IMR-90 (cell line): Measurements from ENCODE around the gene ARL5C. TPM values are rescaled to one million over a fixed set of nuclear protein-coding genes. Genes with fewer than 3 reads are reported as not detected.

Experiments used
- ATAC-seq: fragments of 200-7000 bp; cut with Tn5 transposase; 2 replicates; pipeline ENCODE4 v1.9.1; 2020; ENCODE audit warnings: low read depth, mild to moderate bottlenecking, moderate library complexity
- BruUV-seq: library from RNA; stranded (reverse); fragments of 400-500 nt; replicated peaks from 2 replicates; lab custom pipeline; 2021; lab: Mats Ljungman, UMichigan
- CTCF ChIA-PET: fragments of 300-600 bp; formaldehyde crosslinking; extraction: SDS; loops from one replicate; lab custom pipeline; 2021; ENCODE audit warnings: antibody characterized with exemption; lab: Yijun Ruan, JAX
- POLR2A ChIA-PET: fragments of 300-600 bp; sonication (Branson Sonifier 250); formaldehyde crosslinking; loops from one replicate; lab custom pipeline; 2022; ENCODE audit warnings: antibody characterized with exemption; ENCODE audit not compliant: unreplicated experiment; lab: Charles Lee
- DNase-seq: peaks from one replicate; pipeline ENCODE4 v3.0.0; 2013
- H2AFZ ChIP-seq: replicated peaks from 2 replicates; pipeline ENCODE3; 2013; ENCODE audit warnings: low read length, mild to moderate bottlenecking; ENCODE audit not compliant: poor library complexity
- H2AK5ac ChIP-seq: 2 replicates; pipeline ENCODE4 v1.6.1; 2013; ENCODE audit warnings: low read depth, low read length, inconsistent platforms
- H2AK9ac ChIP-seq: replicated peaks from 2 replicates; pipeline ENCODE3; 2013; ENCODE audit warnings: mild to moderate bottlenecking, low read depth, low read length, moderate library complexity; ENCODE audit not compliant: poor library complexity
- H2BK120ac ChIP-seq: 2 replicates; pipeline ENCODE4 v1.6.1; 2013; ENCODE audit warnings: low read depth, low read length, inconsistent platforms
- H2BK15ac ChIP-seq: 3 replicates; pipeline ENCODE4 v1.6.1; 2013; ENCODE audit warnings: low read depth, low read length, inconsistent platforms
- H2BK20ac ChIP-seq: 2 replicates; pipeline ENCODE4 v1.6.1; 2013; ENCODE audit warnings: low read depth, mild to moderate bottlenecking, inconsistent platforms, low read length, moderate library complexity
- H2BK5ac ChIP-seq: 2 replicates; pipeline ENCODE4 v1.6.1; 2013; ENCODE audit warnings: mild to moderate bottlenecking, low read depth, low read length, inconsistent platforms; ENCODE audit not compliant: poor library complexity, severe bottlenecking
- H3K14ac ChIP-seq: replicated peaks from 2 replicates; pipeline ENCODE4 v1.6.1; 2013; ENCODE audit warnings: low read depth, low read length, inconsistent platforms
- H3K18ac ChIP-seq: 2 replicates; pipeline ENCODE4 v1.6.1; 2013; ENCODE audit warnings: low read depth, low read length, control low read depth
- H3K23ac ChIP-seq: 2 replicates; pipeline ENCODE4 v1.6.1; 2013; ENCODE audit warnings: low read depth, low read length, inconsistent platforms
- H3K27ac ChIP-seq: 2 replicates; pipeline ENCODE4 v1.5.1; 2013; ENCODE audit warnings: mild to moderate bottlenecking, control low read depth, low read length; ENCODE audit not compliant: insufficient read depth
- H3K27me3 ChIP-seq: 2 replicates; pipeline ENCODE4 v1.6.1; 2013; ENCODE audit warnings: low read length; ENCODE audit not compliant: control insufficient read depth, insufficient read depth
- H3K36me3 ChIP-seq: 2 replicates; pipeline ENCODE4 v1.6.1; 2013; ENCODE audit warnings: low read length, mixed read lengths; ENCODE audit not compliant: control insufficient read depth, insufficient read depth
- H3K4ac ChIP-seq: 2 replicates; pipeline ENCODE4 v1.6.1; 2013; ENCODE audit warnings: low read depth, low read length, inconsistent platforms
- H3K4me1 ChIP-seq: 2 replicates; pipeline ENCODE4 v1.6.1; 2013; ENCODE audit warnings: low read length, mixed read lengths; ENCODE audit not compliant: control insufficient read depth, insufficient read depth
- H3K4me2 ChIP-seq: 2 replicates; pipeline ENCODE4 v1.6.1; 2013; ENCODE audit warnings: low read depth, mild to moderate bottlenecking, control low read depth, low read length, moderate library complexity
- H3K4me3 ChIP-seq: 2 replicates; pipeline ENCODE4 v1.5.1; 2013; ENCODE audit warnings: low read depth, mild to moderate bottlenecking, control low read depth, low read length, moderate library complexity; ENCODE audit not compliant: insufficient read depth
- H3K56ac ChIP-seq: 2 replicates; pipeline ENCODE4 v1.6.1; 2013; ENCODE audit warnings: low read length, inconsistent platforms; ENCODE audit not compliant: insufficient read depth; ENCODE audit errors: extremely low read depth
- H3K79me1 ChIP-seq, 2 experiments: 2 replicates each; pipeline ENCODE4 v1.6.1; 2013; ENCODE audit warnings: low read length in 2 of 2, inconsistent platforms in 1 of 2, low read depth in 1 of 2
- H3K9ac ChIP-seq: 2 replicates; pipeline ENCODE4 v1.6.1; 2013; ENCODE audit warnings: low read depth, low read length, control low read depth
- H3K9me1 ChIP-seq: 2 replicates; pipeline ENCODE4 v1.6.1; 2013; ENCODE audit warnings: low read length, inconsistent platforms; ENCODE audit not compliant: insufficient read depth
- H3K9me3 ChIP-seq: 2 replicates; pipeline ENCODE4 v1.6.1; 2013; ENCODE audit warnings: low read length; ENCODE audit not compliant: control insufficient read depth, insufficient read depth
- H4K20me1 ChIP-seq: 2 replicates; pipeline ENCODE4 v1.6.1; 2013; ENCODE audit warnings: low read length, inconsistent platforms; ENCODE audit not compliant: insufficient read depth
- H4K5ac ChIP-seq: 2 replicates; pipeline ENCODE4 v1.6.1; 2013; ENCODE audit warnings: mild to moderate bottlenecking, low read depth, low read length, control low read depth
- H4K8ac ChIP-seq, 2 experiments: 2 replicates each; pipeline ENCODE4 v1.6.1; 2013; ENCODE audit warnings: low read depth in 2 of 2, low read length in 2 of 2, control low read depth in 1 of 2, inconsistent platforms in 1 of 2
- H4K91ac ChIP-seq: 2 replicates; pipeline ENCODE4 v1.6.1; 2013; ENCODE audit warnings: low read depth, low read length, inconsistent platforms; ENCODE audit not compliant: insufficient read depth
- BHLHE40 ChIP-seq: fragments of 150-350 bp; IDR thresholded peaks from 2 replicates; pipeline ENCODE4 v1.6.1; 2016; ENCODE audit warnings: mild to moderate bottlenecking, low read depth, low read length
- CEBPB ChIP-seq: IDR thresholded peaks from 2 replicates; pipeline ENCODE4 v1.6.1; 2012; ENCODE audit warnings: low read depth, low read length, improper control_type of control experiment
- CHD1 ChIP-seq: IDR thresholded peaks from 2 replicates; pipeline ENCODE4 v1.6.1; 2012; ENCODE audit warnings: low read depth, low read length, improper control_type of control experiment
- FOS ChIP-seq: fragments of 150-350 bp; IDR thresholded peaks from 2 replicates; pipeline ENCODE4 v1.6.1; 2016; ENCODE audit warnings: low read depth, low read length
- MAFK ChIP-seq: IDR thresholded peaks from 2 replicates; pipeline ENCODE4 v1.6.1; 2012; ENCODE audit warnings: low read depth, low read length, improper control_type of control experiment
- MAZ ChIP-seq: IDR thresholded peaks from 2 replicates; pipeline ENCODE4 v1.6.1; 2012; ENCODE audit warnings: low read depth, mild to moderate bottlenecking, low read length, improper control_type of control experiment, moderate library complexity, borderline replicate concordance
- MXI1 ChIP-seq: IDR thresholded peaks from 2 replicates; pipeline ENCODE4 v1.6.1; 2012; ENCODE audit warnings: low read depth, mild to moderate bottlenecking, low read length, moderate library complexity, borderline replicate concordance
- NFE2L2 ChIP-seq: fragments of 150-350 bp; IDR thresholded peaks from 2 replicates; pipeline ENCODE4 v1.6.1; 2016; ENCODE audit warnings: low read depth, mild to moderate bottlenecking, low read length
- RAD21 ChIP-seq: IDR thresholded peaks from 2 replicates; pipeline ENCODE4 v1.6.1; 2012; ENCODE audit warnings: low read length, improper control_type of control experiment
- RCOR1 ChIP-seq: IDR thresholded peaks from 2 replicates; pipeline ENCODE4 v1.6.1; 2012; ENCODE audit warnings: mild to moderate bottlenecking, low read length, improper control_type of control experiment; ENCODE audit not compliant: insufficient replicate concordance
- RFX5 ChIP-seq: IDR thresholded peaks from 2 replicates; pipeline ENCODE4 v1.8.0; 2012; ENCODE audit warnings: low read depth, mild to moderate bottlenecking, low read length, moderate library complexity
- SMC3 ChIP-seq: fragments of 150-350 bp; IDR thresholded peaks from 2 replicates; pipeline ENCODE4 v1.6.1; 2016; ENCODE audit warnings: low read depth, mild to moderate bottlenecking, antibody characterized with exemption, low read length, moderate library complexity
- WGBS, 2 experiments: methylation state at CpG; one replicate each; pipeline versions ENCODE4 v1.1.5 to v1.1.7; 2013; ENCODE audit warnings: missing lambda C conversion rate in 2 of 2; ENCODE audit not compliant: insufficient read length in 1 of 2; ENCODE audit errors: extremely low coverage in 2 of 2; 5-methylcytosine and 5-hydroxymethylcytosine counted together
- dilution Hi-C: fragments of 300-500 bp; cut with HindIII; formaldehyde crosslinking; loops from one replicate; pipeline ENCODE4 v1.14.3; 2018; ENCODE audit warnings: low sequenced_read_pairs; ENCODE audit not compliant: unreplicated experiment
- in situ Hi-C: fragments of 300-500 bp; cut with MboI; formaldehyde crosslinking; loops from 3 replicates; pipeline ENCODE4 v1.14.3; 2019; ENCODE audit warnings: low sequenced_read_pairs, inconsistent platforms, mixed read lengths
- intact Hi-C: fragments of 100-400 bp; cut with micrococcal nuclease; formaldehyde crosslinking; loops from 2 replicates; pipeline ENCODE4 v1.10.0; 2022
- polyA plus RNA-seq, 3 experiments: library from polyadenylated mRNA; depleted of rRNA; stranded (reverse); fragments of >200 nt; gene quantifications; 2 replicates each; pipeline ENCODE4 v1.2.3, GENCODE V29; 2012; ENCODE audit warnings: low replicate concordance in 1 of 3
- total RNA-seq: library from RNA; depleted of rRNA; stranded (reverse); fragments of >200 nt; gene quantifications from 2 replicates; pipeline ENCODE4 v1.2.3, GENCODE V29; 2012
- TF ChIP-seq, protein P1 (sequence below): conservative IDR thresholded peaks from 2 replicates; pipeline ENCODE4 v1.5.1; 2012; ENCODE audit warnings: mild to moderate bottlenecking, low read depth, low read length, improper control_type of control experiment
- TF ChIP-seq, protein P2 (sequence below): fragments of 150-350 bp; IDR thresholded peaks from 2 replicates; pipeline ENCODE4 v1.6.1; 2016; ENCODE audit warnings: low read depth, mild to moderate bottlenecking, low read length, moderate library complexity, borderline replicate concordance
- TF ChIP-seq, protein P3 (sequence below): fragments of 150-350 bp; IDR thresholded peaks from 2 replicates; pipeline ENCODE4 v1.6.1; 2017; ENCODE audit warnings: mild to moderate bottlenecking, antibody characterized with exemption, low read length, low read depth

The ARL5C gene
- total and polyA plus RNA-seq, 2 of the 4 experiments (the other 2 are of a cell fraction) = not detected

DNA sequence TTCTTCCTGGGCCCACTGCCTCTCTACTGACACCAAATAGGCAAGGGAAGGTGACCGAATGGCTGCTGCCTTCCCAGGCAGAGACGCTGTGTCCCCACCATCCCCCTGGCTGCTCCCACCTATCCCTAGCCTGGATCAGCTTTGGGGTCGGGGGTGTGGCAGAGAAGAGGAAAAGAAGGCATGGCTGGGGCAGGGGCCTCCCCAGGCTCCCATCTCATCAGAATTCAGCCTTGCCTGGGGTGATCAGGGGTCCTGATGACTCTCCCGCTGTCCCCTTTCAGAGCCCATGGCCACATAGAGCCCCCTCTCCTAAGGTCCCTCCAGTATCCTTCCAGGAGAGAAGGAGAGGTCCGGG is 15.2 kb downstream of the ARL5C start:
- no peak overlapping the region for H2AK9ac ChIP-seq
- H2BK5ac ChIP-seq = no peak overlapping the region
- no peak overlapping the region for H2BK20ac ChIP-seq
- peaks cover 4% of the 10 kb centered on the region; the same call in 1 of the 2 replicates for H4K20me1 ChIP-seq
- POLR2A ChIA-PET = no interaction called here
- no peak for ATAC-seq
- intact Hi-C loops (no loop called here), in situ Hi-C loops (loop anchor here (5.0 kb wide), 1 partner anchor 168 kb away; no protein-coding TSS in a partner anchor), dilution Hi-C loops (no loop called here)
- H3K4me3 ChIP-seq = no peak overlapping the region
- H2AK5ac ChIP-seq = no peak overlapping the region
- no peak overlapping the region for H3K4me2 ChIP-seq
- no peak overlapping the region for H2BK15ac ChIP-seq
- no peak overlapping the region for H3K23ac ChIP-seq
- H3K27me3 ChIP-seq = peaks cover 20% of the 10 kb centered on the region
- WGBS, 2 experiments = no CpG with 5 or more reads among the region's 5 CpGs
- H3K9me1 ChIP-seq = no peaks in the 10 kb centered on the region
- no peak overlapping the region for H3K14ac ChIP-seq
- CTCF ChIA-PET = interaction anchor here (1.4 kb wide), 1 partner anchor 168 kb away, joined by 7 read pairs; no protein-coding TSS in a partner anchor
- no peak overlapping the region for H4K5ac ChIP-seq
- no peaks in the 10 kb centered on the region for H3K79me1 ChIP-seq
- H4K8ac ChIP-seq = no peak overlapping the region
- no peak overlapping the region for H3K18ac ChIP-seq
- BruUV-seq = no TSS peak
- no peaks in the 10 kb centered on the region for H3K36me3 ChIP-seq
- no peak overlapping the region for H3K56ac ChIP-seq
- no peaks in the 10 kb centered on the region; the same call in 1 of the 2 replicates for H3K4me1 ChIP-seq
- H2BK120ac ChIP-seq = no peak overlapping the region
- no peak overlapping the region for H4K91ac ChIP-seq
- H3K27ac ChIP-seq = no peak overlapping the region
- no peak for TF ChIP-seq FOS
- no peak for TF ChIP-seq CEBPB
- TF ChIP-seq RFX5 = no peak
- no peak for TF ChIP-seq RAD21
- no peak for TF ChIP-seq MAFK
- TF ChIP-seq CHD1 = no peak
- TF ChIP-seq SMC3 = no peak
- TF ChIP-seq MXI1 = no peak
- TF ChIP-seq, protein P1, sequence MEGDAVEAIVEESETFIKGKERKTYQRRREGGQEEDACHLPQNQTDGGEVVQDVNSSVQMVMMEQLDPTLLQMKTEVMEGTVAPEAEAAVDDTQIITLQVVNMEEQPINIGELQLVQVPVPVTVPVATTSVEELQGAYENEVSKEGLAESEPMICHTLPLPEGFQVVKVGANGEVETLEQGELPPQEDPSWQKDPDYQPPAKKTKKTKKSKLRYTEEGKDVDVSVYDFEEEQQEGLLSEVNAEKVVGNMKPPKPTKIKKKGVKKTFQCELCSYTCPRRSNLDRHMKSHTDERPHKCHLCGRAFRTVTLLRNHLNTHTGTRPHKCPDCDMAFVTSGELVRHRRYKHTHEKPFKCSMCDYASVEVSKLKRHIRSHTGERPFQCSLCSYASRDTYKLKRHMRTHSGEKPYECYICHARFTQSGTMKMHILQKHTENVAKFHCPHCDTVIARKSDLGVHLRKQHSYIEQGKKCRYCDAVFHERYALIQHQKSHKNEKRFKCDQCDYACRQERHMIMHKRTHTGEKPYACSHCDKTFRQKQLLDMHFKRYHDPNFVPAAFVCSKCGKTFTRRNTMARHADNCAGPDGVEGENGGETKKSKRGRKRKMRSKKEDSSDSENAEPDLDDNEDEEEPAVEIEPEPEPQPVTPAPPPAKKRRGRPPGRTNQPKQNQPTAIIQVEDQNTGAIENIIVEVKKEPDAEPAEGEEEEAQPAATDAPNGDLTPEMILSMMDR = no peak
- no peak for TF ChIP-seq MAZ
- TF ChIP-seq, protein P2, sequence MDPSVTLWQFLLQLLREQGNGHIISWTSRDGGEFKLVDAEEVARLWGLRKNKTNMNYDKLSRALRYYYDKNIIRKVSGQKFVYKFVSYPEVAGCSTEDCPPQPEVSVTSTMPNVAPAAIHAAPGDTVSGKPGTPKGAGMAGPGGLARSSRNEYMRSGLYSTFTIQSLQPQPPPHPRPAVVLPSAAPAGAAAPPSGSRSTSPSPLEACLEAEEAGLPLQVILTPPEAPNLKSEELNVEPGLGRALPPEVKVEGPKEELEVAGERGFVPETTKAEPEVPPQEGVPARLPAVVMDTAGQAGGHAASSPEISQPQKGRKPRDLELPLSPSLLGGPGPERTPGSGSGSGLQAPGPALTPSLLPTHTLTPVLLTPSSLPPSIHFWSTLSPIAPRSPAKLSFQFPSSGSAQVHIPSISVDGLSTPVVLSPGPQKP = no peak
- TF ChIP-seq, protein P3, sequence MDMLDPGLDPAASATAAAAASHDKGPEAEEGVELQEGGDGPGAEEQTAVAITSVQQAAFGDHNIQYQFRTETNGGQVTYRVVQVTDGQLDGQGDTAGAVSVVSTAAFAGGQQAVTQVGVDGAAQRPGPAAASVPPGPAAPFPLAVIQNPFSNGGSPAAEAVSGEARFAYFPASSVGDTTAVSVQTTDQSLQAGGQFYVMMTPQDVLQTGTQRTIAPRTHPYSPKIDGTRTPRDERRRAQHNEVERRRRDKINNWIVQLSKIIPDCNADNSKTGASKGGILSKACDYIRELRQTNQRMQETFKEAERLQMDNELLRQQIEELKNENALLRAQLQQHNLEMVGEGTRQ = no peak
- no peak for TF ChIP-seq NFE2L2
- TF ChIP-seq RCOR1 = no peak
- TF ChIP-seq BHLHE40 = no peak
- H3K9ac ChIP-seq = no peak overlapping the region
- H2AFZ ChIP-seq = peak overlapping the region; percentile 69
- no peak for DNase-seq
- no peak overlapping the region for H3K4ac ChIP-seq
- no peaks in the 10 kb centered on the region for H3K9me3 ChIP-seq
